ENCODE measurements around the gene COX10. TPM values are rescaled to one million over a fixed set of nuclear protein-coding genes. Genes with fewer than 3 reads are reported as not detected.

COX10 gene
- polyA plus RNA-seq, 3 donors from 2014 or later = 15.5 to 18.6 (median 16.8) TPM

DNA sequence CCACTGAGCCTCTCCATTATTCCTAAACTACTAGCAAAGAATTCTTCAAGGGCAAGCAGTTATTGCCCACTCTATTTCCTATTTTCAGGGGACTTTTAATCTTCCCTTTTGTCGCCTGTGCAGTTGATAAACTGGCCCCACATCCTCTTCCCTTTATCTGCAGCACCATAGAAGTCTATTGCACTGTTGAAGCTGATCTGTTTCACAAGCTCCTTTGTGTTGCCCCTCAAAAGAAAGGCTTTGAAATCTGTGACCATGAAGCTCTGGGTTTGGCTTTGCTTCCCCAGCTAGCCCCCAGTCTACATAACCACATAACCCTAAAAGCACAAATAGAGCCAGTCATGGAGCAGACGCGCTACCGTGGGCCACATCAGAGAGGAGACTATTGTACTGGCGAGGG lies 130.3 kb downstream of the COX10 start:
- peak overlapping the region; percentile 86 to 96 (median 94) for H3K27ac Mint-ChIP-seq
- H3K36me3 Mint-ChIP-seq = peaks cover 0 to 11% (median 0%) of the 10 kb centered on the region in 3 donors
- no peak for DNase-seq
- H3K27me3 Mint-ChIP-seq (ENCODE audit: low read depth in 3 of 3) = peaks cover 2 to 7% (median 6%) of the 10 kb centered on the region in 3 donors
- peaks cover 100% of the 10 kb centered on the region in 2 donors for H3K4me1 Mint-ChIP-seq
- H3K9me3 Mint-ChIP-seq = no peaks in the 10 kb centered on the region
- H3K4me3 Mint-ChIP-seq = peak overlapping the region; percentile 28 to 89 (median 76)

DNA sequence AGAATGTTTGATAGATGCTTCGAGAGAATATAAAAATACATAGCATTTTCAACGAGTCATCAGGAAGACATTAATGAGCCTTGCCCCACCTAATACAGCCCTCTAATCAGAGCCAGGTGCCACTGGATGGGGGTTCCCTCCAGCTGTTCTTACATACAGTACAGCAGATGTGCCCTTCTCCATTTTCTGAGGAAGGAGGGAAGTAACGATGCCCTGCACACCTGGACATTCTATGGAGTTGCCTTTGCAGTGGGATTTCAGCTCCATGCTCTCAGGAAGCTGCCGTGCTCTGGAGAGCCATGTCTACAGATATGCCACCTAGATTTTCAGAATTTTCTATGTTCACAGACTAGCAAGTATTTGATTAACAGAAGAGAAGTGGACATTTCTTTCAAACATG lies 131.1 kb downstream of the COX10 start:
- H3K4me1 Mint-ChIP-seq = peaks cover 100% of the 10 kb centered on the region in 2 donors
- peak overlapping the region; percentile 68 to 83 (median 76) for H3K4me3 Mint-ChIP-seq
- DNase-seq = no peak
- peaks cover 0 to 11% (median 0%) of the 10 kb centered on the region in 3 donors for H3K36me3 Mint-ChIP-seq
- no peaks in the 10 kb centered on the region for H3K9me3 Mint-ChIP-seq
- peaks cover 2 to 8% (median 6%) of the 10 kb centered on the region in 3 donors for H3K27me3 Mint-ChIP-seq (ENCODE audit: low read depth in 3 of 3)
- peak overlapping the region; percentile 86 to 96 (median 94) for H3K27ac Mint-ChIP-seq

DNA sequence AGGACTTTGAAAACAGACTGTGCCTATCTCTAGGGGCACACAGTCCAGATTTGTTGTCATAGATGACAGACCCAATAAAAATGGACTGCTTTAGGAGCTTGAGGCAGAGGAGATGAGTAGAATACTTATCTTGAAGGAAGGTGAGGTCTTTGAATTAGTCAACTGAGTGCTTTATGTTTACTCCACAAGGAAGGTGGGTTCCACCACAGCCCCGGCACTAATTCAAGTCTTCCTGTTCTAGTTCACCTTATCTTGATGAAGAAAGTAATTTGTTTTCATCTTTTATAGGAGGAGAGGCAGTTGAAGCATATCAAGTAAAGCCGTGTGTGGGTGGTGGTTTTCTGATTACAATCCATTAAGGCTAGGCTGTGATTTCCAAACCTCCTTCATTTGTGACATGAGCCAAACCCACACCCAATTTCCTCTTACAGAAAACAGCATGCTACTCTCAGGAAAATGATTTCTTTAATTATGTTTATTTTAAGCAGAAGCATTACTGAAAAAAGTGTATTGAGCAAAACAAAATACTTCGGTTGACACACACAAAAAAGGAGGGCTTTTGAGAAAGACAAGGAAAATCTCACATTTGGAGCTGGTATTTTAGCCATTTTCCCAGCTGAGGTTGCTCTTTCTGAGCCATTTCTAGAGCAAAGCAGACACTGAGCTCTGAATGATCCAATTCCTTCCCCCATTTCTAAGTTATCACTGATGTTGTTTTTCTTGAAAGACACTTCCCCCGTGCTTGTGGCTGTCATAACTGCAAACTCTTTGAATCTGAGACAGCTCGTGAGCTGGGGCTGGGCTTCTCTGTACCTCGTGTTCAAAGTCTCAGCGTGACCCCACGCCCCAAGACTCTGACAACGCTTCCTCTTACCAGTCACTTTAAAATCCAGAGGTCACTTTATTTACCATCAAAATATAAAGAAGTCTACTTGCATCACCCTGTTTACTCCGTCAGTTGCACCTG lies 132.0 kb downstream of the COX10 start:
- Mint-ChIP-seq H3K4me3 (peak overlapping the region; percentile 68 to 83 (median 76)), H3K9me3 (no peaks in the 10 kb centered on the region), H3K27ac (peak overlapping the region; percentile 86 to 96 (median 94)), H3K27me3 (ENCODE audit: low read depth in 3 of 3) (peaks cover 6 to 10% (median 8%) of the 10 kb centered on the region in 3 donors), H3K4me1 (peaks cover 100% of the 10 kb centered on the region in 2 donors), H3K36me3 (peaks cover 0 to 11% (median 2%) of the 10 kb centered on the region in 3 donors)
- DNase-seq = peak; percentile 51 to 75 (median 61)

DNA sequence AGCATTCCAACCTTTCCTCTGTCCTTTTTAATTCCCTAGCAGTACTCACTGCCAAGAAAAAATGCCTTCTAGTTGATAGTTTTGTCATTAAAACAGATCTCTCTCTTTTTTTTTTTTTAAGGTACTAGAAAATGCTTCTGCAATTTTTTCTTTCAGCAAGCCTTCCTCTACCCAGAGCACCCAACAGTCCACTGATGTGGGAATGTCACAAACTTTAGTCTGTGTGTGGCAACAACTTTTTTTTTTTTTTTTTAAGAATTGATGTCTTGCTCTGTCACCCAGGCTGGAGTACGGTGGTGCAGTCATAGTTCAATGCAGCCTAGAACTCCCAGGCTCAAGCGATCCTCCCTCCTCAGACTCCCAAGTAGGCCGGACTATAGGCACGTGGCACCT lies 132.7 kb downstream of the COX10 start:
- Mint-ChIP-seq H3K27ac (peak overlapping the region; percentile 86 to 96 (median 94)), H3K4me3 (peak overlapping the region; percentile 68 to 83 (median 76)), H3K9me3 (no peaks in the 10 kb centered on the region), H3K4me1 (peaks cover 97% of the 10 kb centered on the region in 2 donors), H3K36me3 (peaks cover 0 to 11% (median 2%) of the 10 kb centered on the region in 3 donors), H3K27me3 (ENCODE audit: low read depth in 3 of 3) (peaks cover 3 to 10% (median 8%) of the 10 kb centered on the region in 3 donors)
- DNase-seq = no peak

DNA sequence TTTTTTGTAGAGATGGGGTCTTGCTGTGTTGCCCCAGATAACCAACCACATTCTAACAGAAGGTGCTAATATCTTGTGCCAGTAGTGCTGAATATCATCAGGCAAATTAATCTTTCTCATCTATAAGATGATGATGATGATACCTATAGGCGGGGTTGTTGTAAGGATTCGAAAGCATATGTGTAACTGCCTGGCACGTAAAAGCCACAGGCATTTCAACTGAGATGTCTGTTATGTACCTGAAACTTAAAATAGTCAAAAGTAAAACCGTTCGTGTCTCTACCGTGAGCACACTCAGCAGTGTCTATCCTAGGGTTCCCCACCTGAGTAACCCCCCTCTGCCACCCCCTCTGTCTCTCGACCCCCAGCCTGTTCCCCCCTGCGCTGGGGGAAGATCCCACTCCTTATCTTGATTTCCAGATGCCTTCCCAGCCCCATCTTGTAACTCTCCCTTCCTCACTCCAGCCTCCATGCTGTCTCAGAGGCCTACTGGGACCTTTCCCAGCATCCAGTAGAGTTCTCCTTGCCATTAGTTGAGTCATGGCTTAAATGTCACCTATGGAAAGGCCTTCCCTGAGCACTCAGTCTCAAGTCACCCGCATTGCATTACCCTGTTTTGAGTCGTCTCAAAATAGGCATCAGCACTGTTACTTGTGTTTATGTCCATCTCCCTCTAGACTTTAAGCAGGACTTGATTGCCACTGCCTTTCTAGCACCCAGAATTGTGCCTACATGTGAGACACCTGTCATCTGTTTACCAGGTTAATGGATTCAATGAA lies 133.3 kb downstream of the COX10 start:
- Mint-ChIP-seq H3K4me3 (peak overlapping the region; percentile 68 to 83 (median 76)), H3K4me1 (peaks cover 96 to 97% of the 10 kb centered on the region in 2 donors), H3K27me3 (ENCODE audit: low read depth in 3 of 3) (peaks cover 3 to 12% (median 10%) of the 10 kb centered on the region in 3 donors), H3K9me3 (no peaks in the 10 kb centered on the region), H3K27ac (peak overlapping the region; percentile 86 to 96 (median 94)), H3K36me3 (peaks cover 0 to 15% (median 7%) of the 10 kb centered on the region in 3 donors)
- DNase-seq = no peak

DNA sequence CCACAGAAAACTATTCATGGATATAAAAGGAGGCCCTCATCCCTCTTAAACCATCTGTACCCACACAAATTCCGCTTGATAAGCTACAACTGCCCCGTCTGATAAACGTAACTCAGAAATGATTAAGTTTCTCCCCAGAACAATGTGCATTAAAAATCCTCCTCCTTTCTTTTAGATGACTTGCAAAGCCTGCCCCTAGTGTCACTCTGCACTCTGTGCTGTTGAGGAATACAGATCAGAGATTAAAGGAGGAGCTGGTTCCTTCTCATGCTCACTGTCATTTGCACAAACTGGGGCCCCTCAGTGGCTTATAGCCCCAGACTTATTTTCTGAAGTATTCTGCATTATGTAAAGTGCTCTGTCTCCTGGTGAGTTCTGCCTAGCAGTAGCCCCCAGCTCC lies 134.1 kb downstream of the COX10 start:
- Mint-ChIP-seq H3K4me3 (peak overlapping the region; percentile 34 to 91 (median 58)), H3K27me3 (ENCODE audit: low read depth in 3 of 3) (peaks cover 3 to 12% (median 10%) of the 10 kb centered on the region in 3 donors), H3K4me1 (peaks cover 95 to 97% of the 10 kb centered on the region in 2 donors), H3K27ac (peak overlapping the region; percentile 62 to 97 (median 81)), H3K9me3 (no peaks in the 10 kb centered on the region), H3K36me3 (peaks cover 0 to 16% (median 8%) of the 10 kb centered on the region in 3 donors)
- DNase-seq = peak in 1 of 3 donors; percentile 34

DNA sequence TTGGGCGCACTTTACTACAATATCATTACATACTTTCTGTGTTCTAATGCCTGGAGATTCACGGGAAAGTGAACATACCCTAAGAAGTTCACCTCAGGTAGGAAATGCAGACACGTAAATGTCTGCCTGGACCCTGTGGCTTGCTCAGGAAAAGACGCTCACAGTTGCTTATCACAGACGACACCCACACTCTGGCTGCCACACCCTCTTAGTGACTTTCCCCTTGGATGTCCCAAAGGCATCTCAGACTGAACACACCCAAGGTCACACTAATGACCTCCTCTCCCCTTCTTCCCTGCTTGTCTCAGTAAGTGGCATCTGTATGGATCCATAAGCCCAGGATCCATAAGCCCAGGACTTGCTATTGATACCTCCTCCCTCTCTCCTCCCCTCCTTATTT lies 134.8 kb downstream of the COX10 start:
- peaks cover 0 to 9% (median 8%) of the 10 kb centered on the region in 3 donors for H3K36me3 Mint-ChIP-seq
- no peaks in the 10 kb centered on the region for H3K9me3 Mint-ChIP-seq
- H3K4me3 Mint-ChIP-seq = peak overlapping the region; percentile 44 to 91 (median 83)
- H3K27me3 Mint-ChIP-seq (ENCODE audit: low read depth in 3 of 3) = peaks cover 3 to 12% (median 10%) of the 10 kb centered on the region in 3 donors
- peaks cover 95 to 97% of the 10 kb centered on the region in 2 donors for H3K4me1 Mint-ChIP-seq
- DNase-seq = no peak
- peak overlapping the region; percentile 64 to 97 (median 82) for H3K27ac Mint-ChIP-seq

DNA sequence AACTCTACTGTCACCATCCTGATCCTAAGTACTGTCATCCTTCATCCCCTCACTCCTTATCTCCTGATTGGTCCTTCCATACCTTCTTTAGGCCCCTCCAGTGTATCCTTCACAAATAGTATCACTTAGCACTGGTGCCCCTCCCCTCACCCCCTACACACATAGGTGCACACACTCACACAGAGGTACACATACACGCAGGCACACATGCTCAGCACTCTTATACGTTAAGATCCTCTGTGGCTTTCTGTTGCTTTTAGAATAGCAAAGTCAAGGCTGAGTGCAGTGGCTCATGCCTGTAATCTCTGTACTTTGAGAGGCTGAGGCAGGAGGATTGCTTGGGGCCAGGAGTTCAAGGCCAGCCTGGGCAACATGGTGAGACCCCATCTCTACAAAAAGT lies 135.2 kb downstream of the COX10 start:
- Mint-ChIP-seq H3K27ac (peak overlapping the region; percentile 64 to 97 (median 82)), H3K4me1 (peaks cover 94 to 95% of the 10 kb centered on the region in 2 donors), H3K36me3 (peaks cover 0 to 8% (median 8%) of the 10 kb centered on the region in 3 donors), H3K27me3 (ENCODE audit: low read depth in 3 of 3) (peaks cover 3 to 12% (median 10%) of the 10 kb centered on the region in 3 donors), H3K4me3 (peak overlapping the region; percentile 44 to 91 (median 83)), H3K9me3 (no peaks in the 10 kb centered on the region)
- no peak for DNase-seq

DNA sequence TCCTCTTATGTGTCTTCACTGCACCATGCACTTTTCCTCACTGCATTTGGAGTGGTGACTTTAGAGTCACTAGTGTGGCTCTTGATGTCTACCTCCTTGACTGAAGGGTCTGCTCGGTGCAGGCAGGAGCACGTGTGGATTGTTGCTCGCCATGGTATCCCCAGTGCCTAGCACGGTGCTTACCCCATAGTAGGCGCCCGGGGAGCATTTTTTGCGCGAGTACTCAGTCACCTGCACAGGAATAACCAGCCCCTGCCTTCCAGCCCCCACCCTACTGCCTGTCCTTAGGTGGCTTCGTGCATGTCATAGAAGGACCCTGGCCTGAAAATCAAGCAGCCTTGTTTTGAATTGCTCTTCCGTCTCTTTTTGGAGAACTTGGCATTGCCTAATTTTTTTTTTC lies 136.1 kb downstream of the COX10 start:
- DNase-seq = no peak
- Mint-ChIP-seq H3K9me3 (peaks cover 0 to 1% (median 0%) of the 10 kb centered on the region in 6 donors), H3K27me3 (ENCODE audit: low read depth in 3 of 3) (peaks cover 2 to 12% (median 10%) of the 10 kb centered on the region in 3 donors), H3K4me1 (peaks cover 91 to 93% of the 10 kb centered on the region in 2 donors), H3K4me3 (peak overlapping the region; percentile 83 to 92 (median 84)), H3K36me3 (peaks cover 0 to 12% (median 8%) of the 10 kb centered on the region in 3 donors), H3K27ac (peak overlapping the region; percentile 86 to 97 (median 92))

DNA sequence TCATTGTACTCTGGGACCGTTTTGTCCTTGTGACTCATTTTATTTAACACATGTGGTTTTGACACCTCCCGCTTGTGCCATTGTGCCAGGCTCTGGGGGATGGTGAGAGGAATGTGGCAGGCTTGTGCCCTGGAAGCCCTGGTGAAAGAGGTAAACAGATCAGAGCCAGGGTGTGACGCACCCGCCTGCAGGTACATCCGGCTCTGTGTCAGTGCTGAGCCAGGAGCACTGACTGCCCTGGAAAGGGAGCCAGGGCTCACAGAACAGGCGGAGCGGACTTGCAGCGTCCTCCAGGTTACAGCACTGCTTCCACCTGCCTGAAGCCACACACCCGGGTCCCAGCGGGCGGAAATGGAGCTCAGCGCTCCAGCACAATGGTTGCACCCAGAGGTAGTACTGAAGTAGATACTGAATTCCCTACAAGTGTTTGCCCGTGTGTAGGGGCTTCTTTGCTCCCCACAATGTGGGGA lies 136.7 kb downstream of the COX10 start:
- Mint-ChIP-seq H3K36me3 (peaks cover 0 to 17% (median 8%) of the 10 kb centered on the region in 3 donors), H3K27me3 (ENCODE audit: low read depth in 3 of 3) (peaks cover 2 to 12% (median 10%) of the 10 kb centered on the region in 3 donors), H3K4me1 (peaks cover 87 to 90% of the 10 kb centered on the region in 2 donors), H3K9me3 (peaks cover 0 to 1% (median 0%) of the 10 kb centered on the region in 6 donors), H3K27ac (peak overlapping the region; percentile 86 to 97 (median 92)), H3K4me3 (peak overlapping the region; percentile 83 to 92 (median 84))
- peak; percentile 66 to 86 (median 68) for DNase-seq

DNA sequence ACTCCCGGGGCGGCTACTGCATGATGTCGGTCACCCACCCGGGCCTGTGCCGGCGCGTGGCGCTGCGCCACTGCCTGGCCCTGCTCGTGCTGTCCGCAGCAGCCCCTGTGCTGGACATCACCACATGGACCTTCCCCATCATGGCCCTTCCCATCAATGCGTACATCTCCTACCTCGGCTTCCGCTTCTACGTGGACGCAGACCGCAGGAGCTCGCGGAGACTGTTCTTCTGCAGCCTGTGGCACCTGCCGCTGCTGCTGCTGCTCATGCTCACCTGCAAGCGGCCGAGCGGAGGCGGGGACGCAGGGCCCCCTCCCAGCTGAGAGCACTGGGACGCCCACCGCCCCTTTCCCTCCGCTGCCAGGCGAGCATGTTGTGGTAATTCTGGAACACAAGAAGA lies 137.6 kb downstream of the COX10 start:
- DNase-seq = no peak
- H3K4me1 Mint-ChIP-seq = peaks cover 87 to 90% of the 10 kb centered on the region in 2 donors
- H3K36me3 Mint-ChIP-seq = peaks cover 0 to 23% (median 8%) of the 10 kb centered on the region in 3 donors
- H3K9me3 Mint-ChIP-seq = peaks cover 0 to 1% (median 0%) of the 10 kb centered on the region in 6 donors
- peaks cover 0 to 12% (median 10%) of the 10 kb centered on the region in 3 donors for H3K27me3 Mint-ChIP-seq (ENCODE audit: low read depth in 3 of 3)
- peak overlapping the region in 2 of 5 donors; percentile 28 to 91 for H3K4me3 Mint-ChIP-seq
- H3K27ac Mint-ChIP-seq = peak overlapping the region in 5 of 6 donors; percentile 48 to 98 (median 95)

DNA sequence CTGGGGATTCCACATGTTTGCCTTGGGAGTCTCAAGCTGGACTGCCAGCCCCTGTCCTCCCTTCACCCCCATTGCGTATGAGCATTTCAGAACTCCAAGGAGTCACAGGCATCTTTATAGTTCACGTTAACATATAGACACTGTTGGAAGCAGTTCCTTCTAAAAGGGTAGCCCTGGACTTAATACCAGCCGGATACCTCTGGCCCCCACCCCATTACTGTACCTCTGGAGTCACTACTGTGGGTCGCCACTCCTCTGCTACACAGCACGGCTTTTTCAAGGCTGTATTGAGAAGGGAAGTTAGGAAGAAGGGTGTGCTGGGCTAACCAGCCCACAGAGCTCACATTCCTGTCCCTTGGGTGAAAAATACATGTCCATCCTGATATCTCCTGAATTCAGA lies 138.5 kb downstream of the COX10 start:
- Mint-ChIP-seq H3K27ac (peak overlapping the region; percentile 85 to 98 (median 91)), H3K9me3 (peaks cover 0 to 1% (median 0%) of the 10 kb centered on the region in 6 donors), H3K27me3 (ENCODE audit: low read depth in 3 of 3) (peaks cover 0 to 12% (median 10%) of the 10 kb centered on the region in 3 donors), H3K4me3 (peak overlapping the region in 2 of 5 donors; percentile 62 to 85), H3K36me3 (peaks cover 0 to 23% (median 12%) of the 10 kb centered on the region in 3 donors), H3K4me1 (peaks cover 81 to 83% of the 10 kb centered on the region in 2 donors)
- DNase-seq = no peak

DNA sequence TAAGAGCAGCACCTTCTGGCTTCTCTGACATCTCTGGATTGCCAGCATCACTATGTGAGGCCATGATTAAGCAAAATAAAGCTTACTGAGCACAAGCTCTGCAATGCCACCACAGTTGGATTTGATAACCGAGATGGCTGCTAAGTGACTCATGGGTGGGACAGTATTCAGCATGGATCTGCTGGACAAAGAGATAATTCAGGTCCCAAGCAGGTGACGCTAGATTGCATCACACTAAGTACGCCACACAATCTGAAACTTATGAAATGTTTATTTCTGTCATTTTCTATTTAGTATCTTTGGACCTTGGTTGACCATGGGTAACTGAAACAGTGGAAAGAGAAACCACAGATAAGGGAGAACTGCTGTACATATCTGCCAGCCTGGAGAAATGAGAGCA lies 139.9 kb downstream of the COX10 start:
- Mint-ChIP-seq H3K27me3 (ENCODE audit: low read depth in 3 of 3) (peaks cover 0 to 12% (median 10%) of the 10 kb centered on the region in 3 donors), H3K36me3 (peaks cover 0 to 23% (median 13%) of the 10 kb centered on the region in 3 donors), H3K4me3 (peak overlapping the region in 1 of 5 donors; percentile 41), H3K4me1 (peaks cover 67 to 69% of the 10 kb centered on the region in 2 donors), H3K27ac (peak overlapping the region in 5 of 6 donors; percentile 1 to 98 (median 86)), H3K9me3 (peaks cover 0 to 1% (median 0%) of the 10 kb centered on the region in 6 donors)
- no peak for DNase-seq
